ENCODE measurements around the gene DPAGT1. TPM values are rescaled to one million over a fixed set of nuclear protein-coding genes. Genes with fewer than 3 reads are reported as not detected.

The DPAGT1 gene
- total and polyA plus RNA-seq, 8 donors: 42.7 to 56.2 (median 49.6) TPM

DNA sequence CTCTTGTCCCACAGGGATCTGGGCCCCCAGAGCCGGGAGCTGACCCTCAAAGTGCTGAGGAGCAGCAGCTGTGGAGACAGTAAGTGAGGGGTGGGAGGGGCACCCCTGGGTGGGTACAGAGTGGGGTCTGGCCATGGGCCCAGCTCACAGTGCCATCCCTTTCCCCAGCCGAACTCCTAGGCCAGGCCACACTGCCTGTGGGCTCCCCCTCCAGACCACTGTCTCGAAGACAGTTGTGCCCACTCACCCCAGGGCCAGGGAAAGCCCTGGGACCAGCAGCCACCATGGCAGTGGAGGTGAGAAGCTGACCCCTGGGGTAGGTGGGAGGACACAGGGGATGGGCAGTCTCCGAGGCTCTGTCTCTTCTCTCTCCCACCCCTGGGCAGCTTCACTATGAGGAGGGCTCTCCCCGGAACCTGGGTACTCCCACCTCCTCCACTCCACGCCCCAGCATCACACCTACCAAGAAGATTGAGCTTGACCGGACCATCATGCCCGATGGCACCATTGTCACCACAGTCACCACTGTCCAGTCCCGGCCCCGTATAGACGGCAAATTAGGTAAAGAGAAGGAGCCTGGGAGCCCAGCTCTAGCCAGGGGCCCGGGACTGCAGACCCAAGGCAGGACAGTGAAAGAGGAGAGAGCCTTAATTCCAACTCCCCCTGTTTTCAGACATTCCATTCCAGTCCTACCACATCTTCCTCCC, 10.8 kb upstream of the DPAGT1 start:
- H3K36me3 ChIP-seq: peaks cover 0 to 69% of the 10 kb centered on the region in 2 donors
- TF ChIP-seq CTCF (IDR thresholded peaks at IDR 0.05): no peak
- DNase-seq (no peak), ATAC-seq (no peak)
- H3K4me3 ChIP-seq: no peak overlapping the region
- no peaks in the 10 kb centered on the region for H3K27me3 ChIP-seq
- intact Hi-C loops (cut with DNase I): no loop called here
- H3K27ac ChIP-seq: no peak overlapping the region
- H3K4me1 ChIP-seq: peaks cover 11 to 45% of the 10 kb centered on the region in 2 donors
- H3K9me3 ChIP-seq: no peaks in the 10 kb centered on the region

- ATAC-seq (no peak), DNase-seq (no peak)
- Histone ChIP-seq H3K9me3 (no peaks in the 10 kb centered on the region), H3K4me3 (no peak overlapping the region), H3K27me3 (no peaks in the 10 kb centered on the region), H3K36me3 (peaks cover 0 to 61% of the 10 kb centered on the region in 2 donors), H3K27ac (no peak overlapping the region), H3K4me1 (peaks cover 14 to 41% of the 10 kb centered on the region in 2 donors)
- intact Hi-C loops (cut with DNase I): no loop called here
- no peak for TF ChIP-seq CTCF (IDR thresholded peaks at IDR 0.05)
Measured at GRCh38 chr11:119111361-119111925, 9.8 kb upstream of the DPAGT1 start.

GRCh38 chr11:119110439-119110838, 8.8 kb upstream of the DPAGT1 start:
- Histone ChIP-seq H3K4me3 (no peak overlapping the region), H3K27ac (no peak overlapping the region), H3K4me1 (peaks cover 19 to 39% of the 10 kb centered on the region in 2 donors), H3K9me3 (no peaks in the 10 kb centered on the region), H3K27me3 (no peaks in the 10 kb centered on the region), H3K36me3 (peaks cover 0 to 51% of the 10 kb centered on the region in 2 donors)
- ATAC-seq (no peak), DNase-seq (no peak)
- no peak for TF ChIP-seq CTCF (IDR thresholded peaks at IDR 0.05)
- intact Hi-C loops (cut with DNase I): no loop called here

- H3K27ac ChIP-seq: no peak overlapping the region
- no peaks in the 10 kb centered on the region for H3K9me3 ChIP-seq
- peaks cover 19 to 35% of the 10 kb centered on the region in 2 donors for H3K4me1 ChIP-seq
- H3K27me3 ChIP-seq: no peaks in the 10 kb centered on the region
- TF ChIP-seq CTCF (IDR thresholded peaks at IDR 0.05): no peak
- ATAC-seq (no peak), DNase-seq (no peak)
- no peak overlapping the region for H3K4me3 ChIP-seq
- H3K36me3 ChIP-seq: peaks cover 0 to 46% of the 10 kb centered on the region in 2 donors
- intact Hi-C loops (cut with DNase I): no loop called here
Measured at GRCh38 chr11:119109843-119110242, 8.2 kb upstream of the DPAGT1 start.

- peak overlapping the region in 1 of 2 donors; percentile 86 for H3K27ac ChIP-seq
- intact Hi-C loops (cut with DNase I): no loop called here
- H3K9me3 ChIP-seq: no peaks in the 10 kb centered on the region
- TF ChIP-seq CTCF (IDR thresholded peaks at IDR 0.05): no peak
- no peaks in the 10 kb centered on the region for H3K27me3 ChIP-seq
- DNase-seq (no peak), ATAC-seq (no peak)
- peaks cover 0 to 36% of the 10 kb centered on the region in 2 donors for H3K36me3 ChIP-seq
- peak overlapping the region; percentile 91 to 98 for H3K4me3 ChIP-seq
- H3K4me1 ChIP-seq: peaks cover 19 to 35% of the 10 kb centered on the region in 2 donors
Measured at GRCh38 chr11:119108857-119109221, 7.2 kb upstream of the DPAGT1 start.
